Measurements from ENCODE around the gene EPB41.

GRCh38 chr1:29044010-29044409, 129.6 kb downstream of the EPB41 start:
- TF ChIP-seq POLR2A (IDR thresholded peaks at IDR 0.05) (no peak), EP300 (IDR thresholded peaks at IDR 0.05) (no peak)
